H1 (cell line): ENCODE results near the gene MEI1. TPM values are rescaled to one million over a fixed set of nuclear protein-coding genes. Genes with fewer than 3 reads are reported as not detected.

Experiments used
- CTCF ChIA-PET: fragments of 300-600 bp; sonication (Branson Sonifier 250); formaldehyde crosslinking; loops from one replicate; lab custom pipeline; 2021; ENCODE audit not compliant: partially characterized antibody; lab: Charles Lee
- POLR2A ChIA-PET: fragments of 300-600 bp; sonication (Branson Sonifier 250); formaldehyde crosslinking; loops from one replicate; lab custom pipeline; 2021; ENCODE audit warnings: inconsistent platforms; ENCODE audit not compliant: partially characterized antibody; lab: Charles Lee
- DNase-seq, 2 experiments: peaks; one replicate each; pipeline versions ENCODE4 v3.0.0 to v3.0.0-alpha.2; 2010 to 2022; ENCODE audit warnings: low spot score in 2 of 2, low read depth in 1 of 2, mixed read lengths in 1 of 2
- FAIRE-seq: peaks from 2 replicates; lab custom pipeline; 2011; peaks lifted over from hg19 to GRCh38; lab: Jason Lieb, UNC
- H2AFZ ChIP-seq: 2 replicates; pipeline ENCODE4 v1.8.1; 2012; ENCODE audit warnings: low read length, inconsistent platforms
- H2AK5ac ChIP-seq: 2 replicates; pipeline ENCODE4 v1.6.1; 2013; ENCODE audit warnings: low read depth, low read length
- H2BK120ac ChIP-seq: replicated peaks from 2 replicates; pipeline ENCODE3; 2013; ENCODE audit warnings: low read depth, low read length, inconsistent platforms
- H2BK12ac ChIP-seq: 2 replicates; pipeline ENCODE4 v1.6.1; 2013; ENCODE audit warnings: low read depth, low read length
- H2BK15ac ChIP-seq: 2 replicates; pipeline ENCODE4 v1.6.1; 2013; ENCODE audit warnings: low read length
- H2BK20ac ChIP-seq: 2 replicates; pipeline ENCODE4 v1.6.1; 2013; ENCODE audit warnings: low read length
- H2BK5ac ChIP-seq: 2 replicates; pipeline ENCODE4 v1.6.1; 2013; ENCODE audit warnings: low read depth, low read length
- H3K14ac ChIP-seq: 2 replicates; pipeline ENCODE4 v1.6.1; 2013; ENCODE audit warnings: inconsistent platforms; ENCODE audit not compliant: insufficient read length
- H3K18ac ChIP-seq: 2 replicates; pipeline ENCODE4 v1.6.1; 2013; ENCODE audit warnings: low read length; ENCODE audit errors: extremely low read depth
- H3K23ac ChIP-seq: 2 replicates; pipeline ENCODE4 v1.6.1; 2013; ENCODE audit warnings: inconsistent platforms; ENCODE audit not compliant: insufficient read length
- H3K23me2 ChIP-seq: 2 replicates; pipeline ENCODE4 v1.6.1; 2013; ENCODE audit warnings: low read depth, low read length
- H3K27ac ChIP-seq: 2 replicates; pipeline ENCODE4 v1.6.1; 2011; ENCODE audit warnings: low read depth, low read length, inconsistent platforms
- H3K27me3 ChIP-seq, 4 experiments: replicated peaks in 1 of 4; 1 replicate in 1 of 4; 2 replicates in 3 of 4; pipeline versions ENCODE4 v1.6.1 to v1.8.1; 2011 to 2013; ENCODE audit warnings: low read length in 3 of 4, mild to moderate bottlenecking in 3 of 4, inconsistent platforms in 2 of 4, mixed read lengths in 2 of 4, moderate library complexity in 1 of 4; ENCODE audit not compliant: control insufficient read depth in 3 of 4, insufficient read depth in 3 of 4; ENCODE audit errors: extremely low read depth in 1 of 4
- H3K36me3 ChIP-seq, 4 experiments: 2 replicates each; pipeline versions ENCODE4 v1.6.1 to v1.8.1; 2011 to 2013; ENCODE audit warnings: mild to moderate bottlenecking in 4 of 4, low read length in 3 of 4, moderate library complexity in 2 of 4, control low read depth in 1 of 4, inconsistent platforms in 1 of 4; ENCODE audit not compliant: insufficient read depth in 4 of 4, control insufficient read depth in 2 of 4
- H3K4ac ChIP-seq: replicated peaks from 2 replicates; pipeline ENCODE3; 2013; ENCODE audit warnings: low read length, low read depth, mixed read lengths, inconsistent platforms; ENCODE audit not compliant: insufficient read length
- H3K4me1 ChIP-seq, 4 experiments: replicated peaks in 1 of 4; 1 replicate in 1 of 4; 2 replicates in 3 of 4; pipeline versions ENCODE4 v1.6.1 to v1.8.1; 2011 to 2013; ENCODE audit warnings: low read length in 3 of 4, inconsistent platforms in 2 of 4, mixed read lengths in 1 of 4; ENCODE audit not compliant: insufficient read depth in 4 of 4, control insufficient read depth in 3 of 4
- H3K4me2 ChIP-seq, 2 experiments: 2 replicates each; pipeline versions ENCODE4 v1.6.1 to v1.8.1; 2011 to 2013; ENCODE audit warnings: low read depth in 2 of 2, low read length in 2 of 2, control low read depth in 1 of 2, inconsistent platforms in 1 of 2, mild to moderate bottlenecking in 1 of 2; ENCODE audit not compliant: insufficient read depth in 1 of 2
- H3K4me3 ChIP-seq, 4 experiments: fragments of 200-600, 300-600 bp in 1 of 4; sonication (generic), shearing (Covaris generic), sonication (Bioruptor Twin) in 1 of 4; 2 replicates each; pipeline versions ENCODE4 v1.5.1 to v1.8.1; 2011 to 2016; ENCODE audit warnings: low read length in 4 of 4, low read depth in 3 of 4, control low read depth in 2 of 4, inconsistent platforms in 2 of 4, mild to moderate bottlenecking in 2 of 4, mixed read lengths in 1 of 4, moderate library complexity in 1 of 4; ENCODE audit not compliant: insufficient read depth in 2 of 4; ENCODE audit errors: extremely low read depth in 1 of 4
- H3K56ac ChIP-seq: replicated peaks from 2 replicates; pipeline ENCODE3; 2013; ENCODE audit warnings: low read depth, mild to moderate bottlenecking, mixed read lengths, low read length, inconsistent platforms; ENCODE audit not compliant: insufficient read length
- H3K79me1 ChIP-seq: 2 replicates; pipeline ENCODE4 v1.6.1; 2013; ENCODE audit warnings: low read depth, low read length, control low read depth
- H3K79me2 ChIP-seq, 2 experiments: 2 replicates each; pipeline versions ENCODE4 v1.6.1 to v1.8.1; 2012 to 2013; ENCODE audit warnings: low read length in 2 of 2, mild to moderate bottlenecking in 2 of 2, inconsistent platforms in 1 of 2; ENCODE audit not compliant: insufficient read depth in 2 of 2, control insufficient read depth in 1 of 2
- H3K9ac ChIP-seq, 4 experiments: replicated peaks in 1 of 4; 1 replicate in 1 of 4; 2 replicates in 3 of 4; pipeline versions ENCODE4 v1.6.1 to v1.8.1; 2011 to 2013; ENCODE audit warnings: low read depth in 3 of 4, low read length in 3 of 4, control low read depth in 2 of 4, mild to moderate bottlenecking in 2 of 4, moderate library complexity in 2 of 4, inconsistent platforms in 1 of 4; ENCODE audit errors: extremely low read depth in 1 of 4
- H3K9me3 ChIP-seq, 2 experiments: 2 replicates each; pipeline versions ENCODE4 v1.6.1 to v1.8.1; 2012 to 2013; ENCODE audit warnings: mild to moderate bottlenecking in 2 of 2, moderate library complexity in 2 of 2, control low read depth in 1 of 2, inconsistent platforms in 1 of 2, low read depth in 1 of 2, low read length in 1 of 2, mixed read lengths in 1 of 2; ENCODE audit not compliant: insufficient read depth in 2 of 2
- H4K20me1 ChIP-seq, 2 experiments: replicated peaks in 1 of 2; 2 replicates each; pipeline versions ENCODE3 to v1.8.1; 2011 to 2013; ENCODE audit warnings: inconsistent platforms in 2 of 2, low read length in 2 of 2, mild to moderate bottlenecking in 1 of 2; ENCODE audit not compliant: insufficient read depth in 2 of 2, control insufficient read depth in 1 of 2
- H4K5ac ChIP-seq: 2 replicates; pipeline ENCODE4 v1.6.1; 2013; ENCODE audit warnings: low read length, low read depth, mixed read lengths, inconsistent platforms; ENCODE audit not compliant: insufficient read length
- H4K8ac ChIP-seq: 2 replicates; pipeline ENCODE4 v1.8.0; 2013; ENCODE audit warnings: mild to moderate bottlenecking, moderate library complexity, low read length, inconsistent platforms; ENCODE audit not compliant: insufficient read depth; ENCODE audit errors: extremely low read depth
- H4K91ac ChIP-seq: replicated peaks from 2 replicates; pipeline ENCODE3; 2013; ENCODE audit warnings: low read length, mixed read lengths, inconsistent platforms; ENCODE audit not compliant: insufficient read length
- ASH2L ChIP-seq: fragments of 200-600, 300-600 bp; sonication (generic); IDR thresholded peaks from one replicate; pipeline ENCODE4 v1.7.1; 2017; ENCODE audit warnings: low read length
- CBX8 ChIP-seq: fragments of 300-800, 300-1000 bp; sonication (generic); IDR thresholded peaks from 2 replicates; pipeline ENCODE4 v1.7.1; 2016; ENCODE audit warnings: low read depth, low read length, borderline replicate concordance
- EGR1 ChIP-seq: IDR thresholded peaks from 2 replicates; pipeline ENCODE4 v1.6.1; 2011; ENCODE audit warnings: low read depth, low read length, borderline replicate concordance
- EZH2 ChIP-seq: fragments of 200-600 bp; sonication (generic); IDR thresholded peaks from 2 replicates; pipeline ENCODE4 v1.7.1; 2012; ENCODE audit warnings: low read depth, mild to moderate bottlenecking, moderate library complexity, low read length, inconsistent platforms; ENCODE audit not compliant: severe bottlenecking
- HDAC2 ChIP-seq, 2 experiments: fragments of 300-600 bp in 1 of 2; sonication (generic) in 1 of 2; IDR thresholded peaks; 2 replicates each; pipeline ENCODE4 v1.6.1; 2011 to 2012; ENCODE audit warnings: low read depth in 2 of 2, low read length in 2 of 2, mild to moderate bottlenecking in 2 of 2, moderate library complexity in 2 of 2, borderline replicate concordance in 1 of 2, inconsistent platforms in 1 of 2
- KDM4A ChIP-seq: IDR thresholded peaks from one replicate; pipeline ENCODE4 v1.7.1; 2012; ENCODE audit warnings: low read depth, mild to moderate bottlenecking, moderate library complexity, low read length, inconsistent platforms; ENCODE audit not compliant: severe bottlenecking
- RXRA ChIP-seq: IDR thresholded peaks from 2 replicates; pipeline ENCODE4 v1.6.1; 2011; ENCODE audit warnings: low read depth, mild to moderate bottlenecking, low read length, moderate library complexity; ENCODE audit not compliant: insufficient read depth
- TEAD4 ChIP-seq: IDR thresholded peaks from 2 replicates; pipeline ENCODE4 v1.6.1; 2012; ENCODE audit warnings: low read depth, low read length, inconsistent platforms, mixed read lengths
- ZNF274 ChIP-seq: IDR thresholded peaks from 2 replicates; pipeline ENCODE4 v1.7.0; 2012; ENCODE audit warnings: low read length, borderline replicate concordance; ENCODE audit errors: extremely low read depth
- WGBS, 2 experiments: shearing (Covaris generic) in 1 of 2; methylation state at CpG; one replicate each; pipeline versions ENCODE4 v1.1.6 to v1.1.7; 2013 to 2015; ENCODE audit warnings: low lambda C conversion rate in 2 of 2, mixed read lengths in 2 of 2, inconsistent platforms in 1 of 2, low coverage in 1 of 2, missing lambda C conversion rate in 1 of 2; ENCODE audit not compliant: insufficient replicate concordance in 2 of 2, insufficient coverage in 1 of 2, insufficient read length in 1 of 2; ENCODE audit errors: extremely low coverage in 1 of 2, missing lambda C conversion rate in 1 of 2; 5-methylcytosine and 5-hydroxymethylcytosine counted together
- polyA plus RNA-seq, 7 experiments: library from polyadenylated mRNA; depleted of rRNA in 3 of 7; stranded (reverse) in 5 of 7; unstranded in 2 of 7; fragments of >200 nt in 5 of 7; fragments of 200-250 nt in 2 of 7; gene quantifications; 1 replicate in 5 of 7; 2 replicates in 1 of 7; 4 replicates in 1 of 7; pipeline versions ENCODE4 v1.2.1 to v1.2.3, GENCODE V29; 2011 to 2013; ENCODE audit warnings: missing spikeins in 2 of 7, mixed read lengths in 2 of 7
- total RNA-seq: library from RNA; stranded (reverse); fragmentation: NEBNext Ultra II Directional; extraction: Animal tissue kit (Norgen Biotek cat#: 25700); gene quantifications from 2 replicates; pipeline ENCODE4 v1.2.1, GENCODE V29; 2021

MEI1 gene
- total and polyA plus RNA-seq, 2 of the 8 experiments (the other 6 are each of a cell fraction or from before 2014, with no cell fraction given) = 0.27 to 0.54 TPM

DNA sequence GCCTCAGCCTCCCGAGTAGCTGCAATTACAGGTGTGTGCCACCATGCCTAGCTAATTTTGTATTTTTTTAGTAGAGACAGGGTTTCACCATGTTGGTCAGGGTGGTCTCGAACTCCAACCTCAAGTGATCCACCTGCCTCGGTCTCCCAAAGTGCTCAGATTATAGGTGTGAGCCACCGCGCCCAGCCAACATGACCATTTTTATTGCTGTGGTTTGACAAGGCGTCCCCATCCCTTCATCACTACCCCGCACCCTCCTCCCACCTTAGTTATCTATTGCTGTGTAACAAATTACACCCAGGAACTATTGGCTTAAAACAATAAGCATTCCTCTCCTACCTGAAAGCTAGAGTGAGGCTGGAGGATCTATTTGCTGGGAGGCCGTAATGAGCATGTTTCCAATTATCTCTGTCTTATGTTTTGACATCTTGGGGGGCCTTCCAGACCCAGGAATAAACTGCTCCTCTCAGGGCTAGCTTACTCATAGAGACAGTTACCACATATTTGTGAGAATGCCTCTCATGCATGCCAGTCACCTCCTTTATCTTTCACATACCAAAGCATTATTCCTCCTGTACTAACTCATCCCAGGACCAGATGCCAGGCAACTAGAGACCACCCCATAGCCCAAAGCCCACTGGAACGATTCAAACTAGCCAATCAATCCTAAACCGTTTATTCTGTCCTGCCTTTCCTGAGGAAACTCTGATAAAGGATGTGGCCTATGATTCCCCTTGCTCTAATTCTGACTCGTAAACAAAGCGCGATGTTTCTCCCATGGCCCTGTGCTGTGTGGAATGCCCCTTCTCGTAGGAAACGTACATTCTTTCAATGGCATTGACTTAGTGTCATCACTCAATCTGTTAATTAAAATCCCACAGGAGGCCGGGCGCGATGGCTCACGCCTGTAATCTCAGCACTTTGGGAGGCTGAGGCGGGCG lies 30.1 kb upstream of the MEI1 start:
- Histone ChIP-seq H3K9me3 (no peaks in the 10 kb centered on the region), H3K4me2 (no peak overlapping the region), H3K14ac (no peak overlapping the region), H2BK12ac (no peak overlapping the region), H3K23me2 (no peaks in the 10 kb centered on the region), H3K18ac (no peak overlapping the region), H3K56ac (no peak overlapping the region), H3K4me3 (no peak overlapping the region), H3K27me3 (no peaks in the 10 kb centered on the region), H2AFZ (no peak overlapping the region), H3K9ac (no peak overlapping the region), H2BK120ac (no peak overlapping the region), H4K91ac (no peak overlapping the region), H3K36me3 (peaks cover 0 to 12% (median 4%) of the 10 kb centered on the region in 4 experiments; a peak in 6 of 8 replicates), H2BK5ac (no peak overlapping the region), H3K79me1 (peaks cover 5% of the 10 kb centered on the region; the same call in 1 of the 2 replicates), H2AK5ac (no peak overlapping the region), H3K79me2 (peaks cover 0 to 3% of the 10 kb centered on the region in 2 experiments; a peak in 1 of 4 replicates), H3K23ac (no peak overlapping the region), H2BK15ac (no peak overlapping the region), H3K4me1 (peaks cover 0 to 8% (median 3%) of the 10 kb centered on the region in 4 experiments; a peak in 5 of 7 replicates), H2BK20ac (no peak overlapping the region), H4K8ac (peak overlapping the region; percentile 75; the same call in 1 of the 2 replicates), H3K4ac (no peak overlapping the region), H4K5ac (no peak overlapping the region), H3K27ac (no peak overlapping the region), H4K20me1 (peaks cover 2 to 7% of the 10 kb centered on the region in 2 experiments)
- ChIA-PET CTCF (no interaction called here), POLR2A (interaction anchor here (1.4 kb wide), 1 partner anchor 19 kb away, joined by 3 read pairs; no protein-coding TSS in a partner anchor)
- WGBS, 2 experiments = 92% methylated on average over 21 of the region's 21 CpGs; no CpG with 5 or more reads in 1 of the 2 experiments
- FAIRE-seq (no peak), DNase-seq (no peak)
- no peak for TF ChIP-seq TEAD4
- TF ChIP-seq HDAC2 (IDR thresholded peaks at IDR 0.05; ENCODE audit: borderline replicate concordance in 1 of 2, low read depth in 2 of 2, low read length in 2 of 2) = no peak
- no peak for TF ChIP-seq KDM4A
- no peak for TF ChIP-seq ZNF274
- no peak for TF ChIP-seq EZH2
- TF ChIP-seq RXRA = no peak
- TF ChIP-seq ASH2L = no peak
- no peak for TF ChIP-seq EGR1
- TF ChIP-seq CBX8 = no peak
